Adrenal gland (tissue), 5 donors: ENCODE results near the gene GGN.

Experiments used
- POLR2A ChIP-seq, 2 donors: fragments of 450-650 bp; IDR thresholded peaks; one replicate each; pipeline ENCODE4 v1.6.1; 2017; ENCODE audit warnings: antibody characterized with exemption in 2 of 2, mild to moderate bottlenecking in 2 of 2, moderate library complexity in 1 of 2
- TF ChIP-seq, protein P1 (sequence below), 6 experiments: fragments of 450-650 bp in 4 of 6; fragments of 200-600 bp in 2 of 6; sonication (generic) in 1 of 6; IDR thresholded peaks; 1 replicate in 5 of 6; 2 replicates in 1 of 6; pipeline versions ENCODE4 v1.5.1 to v1.8.0; 2016 to 2021; ENCODE audit warnings: antibody characterized with exemption in 6 of 6, mild to moderate bottlenecking in 2 of 6, moderate library complexity in 1 of 6
- donor health status: DM: no; HTN: no; CAD: no.

- TF ChIP-seq, protein P1, sequence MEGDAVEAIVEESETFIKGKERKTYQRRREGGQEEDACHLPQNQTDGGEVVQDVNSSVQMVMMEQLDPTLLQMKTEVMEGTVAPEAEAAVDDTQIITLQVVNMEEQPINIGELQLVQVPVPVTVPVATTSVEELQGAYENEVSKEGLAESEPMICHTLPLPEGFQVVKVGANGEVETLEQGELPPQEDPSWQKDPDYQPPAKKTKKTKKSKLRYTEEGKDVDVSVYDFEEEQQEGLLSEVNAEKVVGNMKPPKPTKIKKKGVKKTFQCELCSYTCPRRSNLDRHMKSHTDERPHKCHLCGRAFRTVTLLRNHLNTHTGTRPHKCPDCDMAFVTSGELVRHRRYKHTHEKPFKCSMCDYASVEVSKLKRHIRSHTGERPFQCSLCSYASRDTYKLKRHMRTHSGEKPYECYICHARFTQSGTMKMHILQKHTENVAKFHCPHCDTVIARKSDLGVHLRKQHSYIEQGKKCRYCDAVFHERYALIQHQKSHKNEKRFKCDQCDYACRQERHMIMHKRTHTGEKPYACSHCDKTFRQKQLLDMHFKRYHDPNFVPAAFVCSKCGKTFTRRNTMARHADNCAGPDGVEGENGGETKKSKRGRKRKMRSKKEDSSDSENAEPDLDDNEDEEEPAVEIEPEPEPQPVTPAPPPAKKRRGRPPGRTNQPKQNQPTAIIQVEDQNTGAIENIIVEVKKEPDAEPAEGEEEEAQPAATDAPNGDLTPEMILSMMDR (IDR thresholded peaks at IDR 0.05), result no peak
- no peak for TF ChIP-seq POLR2A (IDR thresholded peaks at IDR 0.05)
Measured at GRCh38 chr19:38377052-38377451, 10.8 kb downstream of the GGN start.
